Tibial artery (tissue), 4 donors: ENCODE data around the gene CPSF3.

Experiments
- DNase-seq, 2 donors: peaks; one replicate each; pipeline ENCODE4 v3.0.0-alpha.2; 2019
- H3K27ac ChIP-seq, 2 donors: fragments of 200-600 bp; sonication (generic) in 1 of 2; 1 replicate in 1 of 2; 2 replicates in 1 of 2; pipeline ENCODE4 v1.5.1; 2018 to 2019; ENCODE audit warnings: mild to moderate bottlenecking in 1 of 2
- H3K27me3 ChIP-seq, 2 donors: fragments of 200-600 bp; sonication (generic) in 1 of 2; one replicate each; pipeline versions ENCODE4 v1.5.1 to v1.6.0; 2016 to 2019
- H3K36me3 ChIP-seq, 3 donors: fragments of 200-600 bp; sonication (generic) in 2 of 3; one replicate each; pipeline ENCODE4 v1.5.1; 2016 to 2019; ENCODE audit warnings: mild to moderate bottlenecking in 2 of 3
- H3K4me1 ChIP-seq, 4 donors: fragments of 200-600 bp; sonication (generic) in 2 of 4; 1 replicate in 3 of 4; 2 replicates in 1 of 4; pipeline ENCODE4 v1.5.1; 2016 to 2019
- H3K4me3 ChIP-seq, 2 donors: fragments of 200-600 bp; sonication (generic) in 1 of 2; 1 replicate in 1 of 2; 2 replicates in 1 of 2; pipeline ENCODE4 v1.5.1; 2018 to 2019; ENCODE audit warnings: mild to moderate bottlenecking in 2 of 2
- H3K9me3 ChIP-seq, 3 donors: fragments of 200-600 bp; sonication (generic) in 1 of 3; one replicate each; pipeline ENCODE4 v1.5.1; 2016 to 2019
- intact Hi-C: fragments of 100-400 bp; cut with DNase I; formaldehyde crosslinking; loops from one replicate; pipeline ENCODE4 v1.15.0; 2023; ENCODE audit warnings: low total_unique reads
- TF ChIP-seq, protein P1 (sequence below), 2 experiments: fragments of 200-600 bp in 1 of 2; fragments of 450-650 bp in 1 of 2; IDR thresholded peaks; one replicate each; pipeline ENCODE4 v1.5.1; 2017 to 2019; ENCODE audit warnings: antibody characterized with exemption in 2 of 2, mild to moderate bottlenecking in 1 of 2, moderate library complexity in 1 of 2

The CPSF3 gene

DNA sequence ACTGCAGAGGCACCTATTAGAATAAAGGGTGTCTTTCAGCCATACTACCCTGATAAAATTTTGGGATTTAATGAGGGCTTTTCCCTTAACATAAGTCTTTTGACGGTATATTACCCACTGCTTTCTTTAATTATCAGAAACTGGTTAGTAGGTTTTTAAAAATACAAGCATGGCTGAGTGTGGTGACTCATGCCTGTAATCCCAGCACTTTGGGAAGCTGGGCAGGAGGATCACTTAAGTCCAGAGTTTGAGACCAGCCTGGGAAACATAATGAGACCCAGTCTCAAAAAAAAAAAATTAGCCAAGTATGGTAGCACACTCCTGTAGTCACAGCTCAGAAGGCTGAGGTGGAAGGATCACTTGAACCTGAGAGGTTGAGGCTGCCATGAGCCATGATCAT, 16.1 kb downstream of the CPSF3 start:
- Histone ChIP-seq H3K27ac (no peak overlapping the region), H3K36me3 (peaks cover 48 to 95% (median 73%) of the 10 kb centered on the region in 3 donors), H3K27me3 (no peaks in the 10 kb centered on the region), H3K9me3 (no peaks in the 10 kb centered on the region), H3K4me3 (no peak overlapping the region), H3K4me1 (no peaks in the 10 kb centered on the region)
- TF ChIP-seq, protein P1, sequence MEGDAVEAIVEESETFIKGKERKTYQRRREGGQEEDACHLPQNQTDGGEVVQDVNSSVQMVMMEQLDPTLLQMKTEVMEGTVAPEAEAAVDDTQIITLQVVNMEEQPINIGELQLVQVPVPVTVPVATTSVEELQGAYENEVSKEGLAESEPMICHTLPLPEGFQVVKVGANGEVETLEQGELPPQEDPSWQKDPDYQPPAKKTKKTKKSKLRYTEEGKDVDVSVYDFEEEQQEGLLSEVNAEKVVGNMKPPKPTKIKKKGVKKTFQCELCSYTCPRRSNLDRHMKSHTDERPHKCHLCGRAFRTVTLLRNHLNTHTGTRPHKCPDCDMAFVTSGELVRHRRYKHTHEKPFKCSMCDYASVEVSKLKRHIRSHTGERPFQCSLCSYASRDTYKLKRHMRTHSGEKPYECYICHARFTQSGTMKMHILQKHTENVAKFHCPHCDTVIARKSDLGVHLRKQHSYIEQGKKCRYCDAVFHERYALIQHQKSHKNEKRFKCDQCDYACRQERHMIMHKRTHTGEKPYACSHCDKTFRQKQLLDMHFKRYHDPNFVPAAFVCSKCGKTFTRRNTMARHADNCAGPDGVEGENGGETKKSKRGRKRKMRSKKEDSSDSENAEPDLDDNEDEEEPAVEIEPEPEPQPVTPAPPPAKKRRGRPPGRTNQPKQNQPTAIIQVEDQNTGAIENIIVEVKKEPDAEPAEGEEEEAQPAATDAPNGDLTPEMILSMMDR (IDR thresholded peaks at IDR 0.05): no peak
- intact Hi-C loops: no loop called here
- no peak for DNase-seq

DNA sequence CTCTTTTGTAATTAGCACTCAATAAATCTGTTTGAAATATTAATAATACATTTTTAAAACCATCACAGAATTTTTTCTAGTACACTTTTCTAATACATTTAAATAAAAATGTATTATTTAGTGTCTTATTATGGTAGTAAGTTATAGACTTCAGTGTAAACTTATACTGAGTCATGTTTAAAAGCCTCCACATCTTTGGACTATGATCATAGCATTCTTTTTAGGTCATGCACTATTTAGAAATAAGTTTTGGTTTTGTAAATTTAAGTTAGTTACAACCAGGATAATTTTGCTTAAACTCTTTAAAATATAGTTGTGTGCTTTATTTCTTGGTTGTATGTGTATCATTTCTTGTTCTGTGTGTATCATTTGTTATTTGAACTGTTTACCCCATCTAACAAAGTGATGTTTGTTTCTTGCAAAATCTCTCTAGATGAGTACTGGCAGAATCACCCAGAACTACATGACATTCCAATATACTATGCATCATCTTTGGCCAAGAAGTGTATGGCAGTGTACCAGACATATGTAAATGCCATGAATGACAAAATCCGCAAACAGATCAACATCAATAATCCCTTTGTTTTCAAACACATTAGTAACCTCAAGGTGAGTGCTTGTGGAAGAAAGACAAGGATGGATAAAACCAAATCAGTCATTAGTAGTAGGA, 16.7 kb downstream of the CPSF3 start:
- DNase-seq: no peak
- no peak overlapping the region for H3K4me3 ChIP-seq
- no peaks in the 10 kb centered on the region for H3K27me3 ChIP-seq
- H3K9me3 ChIP-seq: no peaks in the 10 kb centered on the region
- intact Hi-C loops: no loop called here
- peaks cover 48 to 96% (median 80%) of the 10 kb centered on the region in 3 donors for H3K36me3 ChIP-seq
- H3K4me1 ChIP-seq: no peaks in the 10 kb centered on the region
- no peak overlapping the region for H3K27ac ChIP-seq
- TF ChIP-seq, protein P1 (IDR thresholded peaks at IDR 0.05): no peak

DNA sequence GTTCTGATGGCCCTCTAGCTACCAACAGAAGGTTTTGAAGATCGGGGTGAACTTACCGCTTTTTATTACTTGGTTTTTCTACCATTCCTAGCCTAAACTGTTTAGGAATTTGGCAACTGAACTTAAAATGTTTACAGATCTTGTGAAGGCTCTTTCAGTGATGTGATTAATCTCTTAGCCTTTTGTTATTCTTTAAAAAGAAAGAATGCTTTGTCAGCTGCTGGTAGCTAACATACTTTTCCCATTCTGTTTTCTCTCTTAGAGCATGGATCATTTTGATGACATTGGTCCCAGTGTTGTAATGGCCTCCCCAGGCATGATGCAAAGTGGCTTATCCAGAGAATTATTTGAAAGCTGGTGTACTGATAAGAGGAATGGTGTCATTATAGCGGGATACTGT, 18.1 kb downstream of the CPSF3 start:
- TF ChIP-seq, protein P1 (IDR thresholded peaks at IDR 0.05): no peak
- Histone ChIP-seq H3K4me1 (no peaks in the 10 kb centered on the region), H3K27me3 (no peaks in the 10 kb centered on the region), H3K9me3 (no peaks in the 10 kb centered on the region), H3K36me3 (peaks cover 48 to 96% (median 76%) of the 10 kb centered on the region in 3 donors), H3K27ac (no peak overlapping the region), H3K4me3 (no peak overlapping the region)
- DNase-seq: no peak
- intact Hi-C loops: no loop called here

DNA sequence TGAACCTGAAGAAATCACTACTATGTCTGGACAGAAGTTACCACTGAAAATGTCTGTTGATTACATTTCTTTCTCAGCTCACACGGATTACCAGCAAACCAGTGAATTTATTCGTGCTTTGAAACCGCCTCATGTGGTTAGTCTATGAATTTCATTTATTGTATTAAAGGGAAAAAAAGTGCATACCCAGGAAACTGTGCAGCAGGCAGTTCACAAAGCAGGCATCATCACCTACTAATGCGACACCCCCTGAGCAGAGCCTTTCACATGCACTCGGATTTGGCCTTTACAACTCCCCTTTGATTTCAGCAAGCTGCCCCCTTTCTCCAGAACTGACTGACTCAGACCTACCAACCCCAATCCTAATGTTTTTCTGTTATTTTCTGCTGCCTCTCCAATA, 20.1 kb downstream of the CPSF3 start:
- intact Hi-C loops: no loop called here
- H3K4me1 ChIP-seq: no peaks in the 10 kb centered on the region
- no peaks in the 10 kb centered on the region for H3K9me3 ChIP-seq
- TF ChIP-seq, protein P1 (IDR thresholded peaks at IDR 0.05): no peak
- no peak overlapping the region for H3K27ac ChIP-seq
- H3K36me3 ChIP-seq: peaks cover 36 to 93% (median 62%) of the 10 kb centered on the region in 3 donors
- no peaks in the 10 kb centered on the region for H3K27me3 ChIP-seq
- H3K4me3 ChIP-seq: no peak overlapping the region
- no peak for DNase-seq

DNA sequence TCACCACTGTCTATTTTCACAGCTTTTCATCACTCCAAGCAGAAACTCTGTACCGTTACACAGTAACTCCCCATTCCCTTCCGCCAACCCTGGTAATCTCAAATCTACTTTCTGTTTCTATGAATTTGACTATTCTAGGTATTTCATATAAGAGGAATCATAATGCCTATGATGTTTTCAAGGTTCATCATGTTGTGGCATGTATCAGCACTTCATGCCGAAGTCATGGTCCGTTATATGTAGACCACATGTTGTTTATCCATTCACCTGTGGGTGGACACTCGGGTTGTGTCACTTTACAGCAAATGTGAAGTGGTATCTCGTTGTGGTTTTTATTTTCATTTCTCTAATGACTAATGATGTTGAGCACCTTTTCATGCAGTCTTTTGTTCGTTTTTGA, 21.6 kb downstream of the CPSF3 start:
- Histone ChIP-seq H3K9me3 (no peaks in the 10 kb centered on the region), H3K4me1 (no peaks in the 10 kb centered on the region), H3K27me3 (no peaks in the 10 kb centered on the region), H3K27ac (no peak overlapping the region), H3K36me3 (peaks cover 32 to 90% (median 66%) of the 10 kb centered on the region in 3 donors), H3K4me3 (no peak overlapping the region)
- TF ChIP-seq, protein P1 (IDR thresholded peaks at IDR 0.05): no peak
- intact Hi-C loops: no loop called here
- DNase-seq: no peak
